HepG2 (cell line): ENCODE measurements around the gene TFF2. TPM values are rescaled to one million over a fixed set of nuclear protein-coding genes. Genes with fewer than 3 reads are reported as not detected.

ENCODE experiments used
- BRD4 ChIP-seq: sonication (generic); formaldehyde crosslinking; IDR thresholded peaks from 2 replicates; pipeline ENCODE4 v1.4.0; 2020; ENCODE audit warnings: missing genetic modification reagents
- CENPT ChIP-seq: sonication (generic); formaldehyde crosslinking; IDR thresholded peaks from 2 replicates; pipeline ENCODE4 v1.8.0; 2022; ENCODE audit warnings: low read depth, mild to moderate bottlenecking, moderate library complexity, missing genetic modification reagents
- KMT2A ChIP-seq: sonication (generic); formaldehyde crosslinking; IDR thresholded peaks from 2 replicates; pipeline ENCODE4 v1.4.0; 2020; ENCODE audit warnings: missing genetic modification reagents
- MTA1 ChIP-seq: sonication (generic); formaldehyde crosslinking; IDR thresholded peaks from 2 replicates; pipeline ENCODE4 v1.4.0; 2020; ENCODE audit warnings: missing genetic modification reagents, mild to moderate bottlenecking, borderline replicate concordance
- SATB2 ChIP-seq: sonication (generic); formaldehyde crosslinking; IDR thresholded peaks from 2 replicates; pipeline ENCODE4 v1.5.0; 2020; ENCODE audit warnings: missing genetic modification reagents
- SP4 ChIP-seq: sonication (generic); formaldehyde crosslinking; IDR thresholded peaks from 2 replicates; pipeline ENCODE4 v1.8.1; 2023; ENCODE audit warnings: mild to moderate bottlenecking, missing genetic modification reagents
- TAF15 ChIP-seq: fragments of 200-400 bp; formaldehyde crosslinking; IDR thresholded peaks from one replicate; pipeline ENCODE4 v1.6.1; 2018; ENCODE audit warnings: mild to moderate bottlenecking, low read depth, low read length; ENCODE audit not compliant: poor library complexity, severe bottlenecking
- ZC3H13 ChIP-seq: sonication (generic); formaldehyde crosslinking; IDR thresholded peaks from 2 replicates; pipeline ENCODE4 v1.8.1; 2023; ENCODE audit warnings: mild to moderate bottlenecking, missing genetic modification reagents, moderate library complexity
- ZFP90 ChIP-seq: sonication (generic); formaldehyde crosslinking; IDR thresholded peaks from 2 replicates; pipeline ENCODE4 v1.8.0; 2022; ENCODE audit warnings: missing genetic modification reagents, mild to moderate bottlenecking, inconsistent platforms, borderline replicate concordance
- ZNF382 ChIP-seq: sonication (generic); formaldehyde crosslinking; IDR thresholded peaks from 2 replicates; pipeline ENCODE4 v1.5.0; 2020; ENCODE audit warnings: missing genetic modification reagents, mild to moderate bottlenecking, borderline replicate concordance
- ZNF557 ChIP-seq: sonication (generic); formaldehyde crosslinking; IDR thresholded peaks from 2 replicates; pipeline ENCODE4 v1.4.0; 2020; ENCODE audit warnings: missing genetic modification reagents
- ZNF879 ChIP-seq: sonication (generic); formaldehyde crosslinking; IDR thresholded peaks from 2 replicates; pipeline ENCODE4 v1.8.1; 2023; ENCODE audit warnings: missing genetic modification reagents
- polyA plus RNA-seq, 8 experiments: library from polyadenylated mRNA; depleted of rRNA in 3 of 8; stranded (reverse) in 7 of 8; unstranded in 1 of 8; fragments of >200 nt; fragmentation: Illumina TruSeq in 4 of 8; extraction: Trizol in 4 of 8; gene quantifications; 2 replicates each; pipeline versions ENCODE4 v1.2.1 to v1.2.3, GENCODE V29; 2011 to 2016; ENCODE audit warnings: low read depth in 4 of 8, missing spikeins in 1 of 8, mixed read lengths in 1 of 8; ENCODE audit not compliant: insufficient read depth in 1 of 8
- total RNA-seq, 5 experiments: library from RNA; depleted of rRNA; stranded (reverse); fragments of >200 nt; fragmentation: Illumina TruSeq; extraction: Trizol; gene quantifications; 2 replicates each; pipeline ENCODE4 v1.2.3, GENCODE V29; 2016; ENCODE audit warnings: low read depth in 1 of 5
- TF ChIP-seq, protein P1 (sequence below), 2 experiments: fragments of 450-650 bp in 1 of 2; sonication (generic) in 1 of 2; formaldehyde crosslinking in 1 of 2; IDR thresholded peaks; 2 replicates each; pipeline versions ENCODE4 v1.6.1 to v1.8.0; 2016 to 2022; ENCODE audit warnings: antibody characterized with exemption in 1 of 2, mild to moderate bottlenecking in 1 of 2, missing genetic modification reagents in 1 of 2
- TF ChIP-seq, protein P2 (sequence below): sonication (generic); formaldehyde crosslinking; IDR thresholded peaks from 2 replicates; pipeline ENCODE4 v1.4.0; 2020; ENCODE audit warnings: missing genetic modification reagents, borderline replicate concordance
- TF ChIP-seq, protein P3 (sequence below): sonication (generic); formaldehyde crosslinking; IDR thresholded peaks from 2 replicates; pipeline ENCODE4 v1.4.0; 2020; ENCODE audit warnings: mild to moderate bottlenecking, missing genetic modification reagents

TFF2 gene
- total and polyA plus RNA-seq, 2 of the 13 experiments (the other 11 are each of a cell fraction or from before 2014, with no cell fraction given), result 1.5 TPM; not detected in 1

DNA sequence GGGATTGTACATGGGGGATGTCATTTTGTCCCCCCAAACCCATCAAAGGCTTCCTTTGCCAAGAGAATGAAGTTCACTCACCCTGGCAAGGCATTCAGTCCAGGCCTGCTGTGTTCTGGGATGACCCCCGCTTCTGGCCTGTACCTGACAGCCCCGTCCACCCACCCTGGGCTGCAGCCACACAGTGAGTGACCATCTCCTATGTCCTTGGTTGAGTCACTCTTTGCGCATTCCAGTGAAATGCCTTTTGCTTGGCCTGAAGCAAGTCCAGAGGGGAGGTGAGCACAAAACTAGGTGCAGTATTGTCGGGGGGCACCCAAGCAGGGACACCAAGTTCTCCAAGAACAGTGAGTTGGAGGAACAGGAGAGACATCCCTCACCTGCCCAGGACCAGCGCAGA, 34.8 kb upstream of the TFF2 start (continued):
- TF ChIP-seq, protein P1, sequence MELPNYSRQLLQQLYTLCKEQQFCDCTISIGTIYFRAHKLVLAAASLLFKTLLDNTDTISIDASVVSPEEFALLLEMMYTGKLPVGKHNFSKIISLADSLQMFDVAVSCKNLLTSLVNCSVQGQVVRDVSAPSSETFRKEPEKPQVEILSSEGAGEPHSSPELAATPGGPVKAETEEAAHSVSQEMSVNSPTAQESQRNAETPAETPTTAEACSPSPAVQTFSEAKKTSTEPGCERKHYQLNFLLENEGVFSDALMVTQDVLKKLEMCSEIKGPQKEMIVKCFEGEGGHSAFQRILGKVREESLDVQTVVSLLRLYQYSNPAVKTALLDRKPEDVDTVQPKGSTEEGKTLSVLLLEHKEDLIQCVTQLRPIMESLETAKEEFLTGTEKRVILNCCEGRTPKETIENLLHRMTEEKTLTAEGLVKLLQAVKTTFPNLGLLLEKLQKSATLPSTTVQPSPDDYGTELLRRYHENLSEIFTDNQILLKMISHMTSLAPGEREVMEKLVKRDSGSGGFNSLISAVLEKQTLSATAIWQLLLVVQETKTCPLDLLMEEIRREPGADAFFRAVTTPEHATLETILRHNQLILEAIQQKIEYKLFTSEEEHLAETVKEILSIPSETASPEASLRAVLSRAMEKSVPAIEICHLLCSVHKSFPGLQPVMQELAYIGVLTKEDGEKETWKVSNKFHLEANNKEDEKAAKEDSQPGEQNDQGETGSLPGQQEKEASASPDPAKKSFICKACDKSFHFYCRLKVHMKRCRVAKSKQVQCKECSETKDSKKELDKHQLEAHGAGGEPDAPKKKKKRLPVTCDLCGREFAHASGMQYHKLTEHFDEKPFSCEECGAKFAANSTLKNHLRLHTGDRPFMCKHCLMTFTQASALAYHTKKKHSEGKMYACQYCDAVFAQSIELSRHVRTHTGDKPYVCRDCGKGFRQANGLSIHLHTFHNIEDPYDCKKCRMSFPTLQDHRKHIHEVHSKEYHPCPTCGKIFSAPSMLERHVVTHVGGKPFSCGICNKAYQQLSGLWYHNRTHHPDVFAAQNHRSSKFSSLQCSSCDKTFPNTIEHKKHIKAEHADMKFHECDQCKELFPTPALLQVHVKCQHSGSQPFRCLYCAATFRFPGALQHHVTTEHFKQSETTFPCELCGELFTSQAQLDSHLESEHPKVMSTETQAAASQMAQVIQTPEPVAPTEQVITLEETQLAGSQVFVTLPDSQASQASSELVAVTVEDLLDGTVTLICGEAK (IDR thresholded peaks at IDR 0.05), result no peak
- TF ChIP-seq, protein P1 (CRISPR knock-in tag; IDR thresholded peaks at IDR 0.05), result no peak
- TF ChIP-seq ZFP90 (CRISPR knock-in tag), result no peak
- no peak for TF ChIP-seq ZNF557 (CRISPR knock-in tag)
- TF ChIP-seq ZNF382 (CRISPR knock-in tag), result no peak
- no peak for TF ChIP-seq CENPT (CRISPR knock-in tag)
- TF ChIP-seq, protein P2, sequence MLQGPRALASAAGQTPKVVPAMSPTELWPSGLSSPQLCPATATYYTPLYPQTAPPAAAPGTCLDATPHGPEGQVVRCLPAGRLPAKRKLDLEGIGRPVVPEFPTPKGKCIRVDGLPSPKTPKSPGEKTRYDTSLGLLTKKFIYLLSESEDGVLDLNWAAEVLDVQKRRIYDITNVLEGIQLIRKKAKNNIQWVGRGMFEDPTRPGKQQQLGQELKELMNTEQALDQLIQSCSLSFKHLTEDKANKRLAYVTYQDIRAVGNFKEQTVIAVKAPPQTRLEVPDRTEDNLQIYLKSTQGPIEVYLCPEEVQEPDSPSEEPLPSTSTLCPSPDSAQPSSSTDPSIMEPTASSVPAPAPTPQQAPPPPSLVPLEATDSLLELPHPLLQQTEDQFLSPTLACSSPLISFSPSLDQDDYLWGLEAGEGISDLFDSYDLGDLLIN (CRISPR knock-in tag), result no peak
- no peak for TF ChIP-seq SP4 (CRISPR knock-in tag)
- TF ChIP-seq TAF15, result no peak
- TF ChIP-seq BRD4 (CRISPR knock-in tag), result no peak
- TF ChIP-seq, protein P3, sequence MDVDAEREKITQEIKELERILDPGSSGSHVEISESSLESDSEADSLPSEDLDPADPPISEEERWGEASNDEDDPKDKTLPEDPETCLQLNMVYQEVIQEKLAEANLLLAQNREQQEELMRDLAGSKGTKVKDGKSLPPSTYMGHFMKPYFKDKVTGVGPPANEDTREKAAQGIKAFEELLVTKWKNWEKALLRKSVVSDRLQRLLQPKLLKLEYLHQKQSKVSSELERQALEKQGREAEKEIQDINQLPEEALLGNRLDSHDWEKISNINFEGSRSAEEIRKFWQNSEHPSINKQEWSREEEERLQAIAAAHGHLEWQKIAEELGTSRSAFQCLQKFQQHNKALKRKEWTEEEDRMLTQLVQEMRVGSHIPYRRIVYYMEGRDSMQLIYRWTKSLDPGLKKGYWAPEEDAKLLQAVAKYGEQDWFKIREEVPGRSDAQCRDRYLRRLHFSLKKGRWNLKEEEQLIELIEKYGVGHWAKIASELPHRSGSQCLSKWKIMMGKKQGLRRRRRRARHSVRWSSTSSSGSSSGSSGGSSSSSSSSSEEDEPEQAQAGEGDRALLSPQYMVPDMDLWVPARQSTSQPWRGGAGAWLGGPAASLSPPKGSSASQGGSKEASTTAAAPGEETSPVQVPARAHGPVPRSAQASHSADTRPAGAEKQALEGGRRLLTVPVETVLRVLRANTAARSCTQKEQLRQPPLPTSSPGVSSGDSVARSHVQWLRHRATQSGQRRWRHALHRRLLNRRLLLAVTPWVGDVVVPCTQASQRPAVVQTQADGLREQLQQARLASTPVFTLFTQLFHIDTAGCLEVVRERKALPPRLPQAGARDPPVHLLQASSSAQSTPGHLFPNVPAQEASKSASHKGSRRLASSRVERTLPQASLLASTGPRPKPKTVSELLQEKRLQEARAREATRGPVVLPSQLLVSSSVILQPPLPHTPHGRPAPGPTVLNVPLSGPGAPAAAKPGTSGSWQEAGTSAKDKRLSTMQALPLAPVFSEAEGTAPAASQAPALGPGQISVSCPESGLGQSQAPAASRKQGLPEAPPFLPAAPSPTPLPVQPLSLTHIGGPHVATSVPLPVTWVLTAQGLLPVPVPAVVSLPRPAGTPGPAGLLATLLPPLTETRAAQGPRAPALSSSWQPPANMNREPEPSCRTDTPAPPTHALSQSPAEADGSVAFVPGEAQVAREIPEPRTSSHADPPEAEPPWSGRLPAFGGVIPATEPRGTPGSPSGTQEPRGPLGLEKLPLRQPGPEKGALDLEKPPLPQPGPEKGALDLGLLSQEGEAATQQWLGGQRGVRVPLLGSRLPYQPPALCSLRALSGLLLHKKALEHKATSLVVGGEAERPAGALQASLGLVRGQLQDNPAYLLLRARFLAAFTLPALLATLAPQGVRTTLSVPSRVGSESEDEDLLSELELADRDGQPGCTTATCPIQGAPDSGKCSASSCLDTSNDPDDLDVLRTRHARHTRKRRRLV (CRISPR knock-in tag), result no peak
- TF ChIP-seq KMT2A, result no peak
- TF ChIP-seq ZC3H13 (CRISPR knock-in tag), result no peak
- TF ChIP-seq ZNF879 (CRISPR knock-in tag), result no peak
- TF ChIP-seq MTA1 (CRISPR knock-in tag), result no peak
- no peak for TF ChIP-seq SATB2 (CRISPR knock-in tag)
